Lung (tissue), 16 donors: ENCODE results near the gene TLE5. TPM values are rescaled to one million over a fixed set of nuclear protein-coding genes. Genes with fewer than 3 reads are reported as not detected.
A peak's percentile ranks its signal among the peaks of the same experiment; 100 is the strongest.

Experiments used
- ATAC-seq: fragments of 200-7000 bp; cut with Tn5 transposase; one replicate; pipeline ENCODE4 v1.9.1; 2020; ENCODE audit warnings: moderate number of reproducible peaks; ENCODE audit not compliant: insufficient read depth, low FRiP score
- DNase-seq, 3 donors: peaks; one replicate each; pipeline ENCODE4 v3.0.0-alpha.2; 2013 to 2017
- H3K27ac ChIP-seq, 2 donors: one replicate each; pipeline ENCODE4 v1.5.1; 2013; ENCODE audit warnings: mild to moderate bottlenecking in 2 of 2, moderate library complexity in 2 of 2, control low read depth in 1 of 2, inconsistent platforms in 1 of 2, low read depth in 1 of 2, low read length in 1 of 2
- H3K27me3 ChIP-seq, 3 donors: one replicate each; pipeline ENCODE4 v1.5.1; 2013; ENCODE audit warnings: low read length in 2 of 3; ENCODE audit not compliant: control insufficient read depth in 3 of 3, insufficient read depth in 3 of 3
- H3K36me3 ChIP-seq, 4 donors: one replicate each; pipeline ENCODE4 v1.5.1; 2013; ENCODE audit warnings: low read length in 4 of 4, mild to moderate bottlenecking in 1 of 4, moderate library complexity in 1 of 4; ENCODE audit not compliant: control insufficient read depth in 4 of 4, insufficient read depth in 4 of 4
- H3K4me1 ChIP-seq, 5 donors: one replicate each; pipeline ENCODE4 v1.5.1; 2013; ENCODE audit warnings: low read length in 5 of 5, mild to moderate bottlenecking in 2 of 5, moderate library complexity in 1 of 5; ENCODE audit not compliant: control insufficient read depth in 5 of 5, insufficient read depth in 5 of 5
- H3K4me3 ChIP-seq: one replicate; pipeline ENCODE4 v1.5.1; 2013; ENCODE audit warnings: mild to moderate bottlenecking, control low read depth, moderate library complexity
- H3K9ac ChIP-seq, 2 donors: one replicate each; pipeline ENCODE4 v1.5.1; 2013; ENCODE audit warnings: low read length in 2 of 2, control low read depth in 1 of 2; ENCODE audit not compliant: insufficient read depth in 1 of 2
- H3K9me3 ChIP-seq, 4 donors: one replicate each; pipeline ENCODE4 v1.5.1; 2013; ENCODE audit warnings: low read length in 3 of 4, mild to moderate bottlenecking in 1 of 4, moderate library complexity in 1 of 4; ENCODE audit not compliant: control insufficient read depth in 4 of 4, insufficient read depth in 3 of 4
- WGBS, 2 donors: extraction: QIAGEN DNeasy Blood & Tissue Kit; methylation state at CpG; one replicate each; pipeline ENCODE4 v1.1.7; 2013; 5-methylcytosine and 5-hydroxymethylcytosine counted together
- long read RNA-seq, 5 donors: transcript quantifications; one replicate each; lab custom pipeline, GENCODE V29; 2026
- polyA plus RNA-seq, 2 donors: library from polyadenylated mRNA; stranded (reverse); fragments of 200-250 nt; gene quantifications; one replicate each; pipeline ENCODE4 v1.2.1, GENCODE V29; 2013
- total RNA-seq, 2 donors: library from RNA; depleted of rRNA in 1 of 2; stranded (reverse); fragments of >200 nt in 1 of 2; gene quantifications; one replicate each; pipeline ENCODE4 v1.2.1, GENCODE V29; 2014 to 2021
- TF ChIP-seq, protein P1 (sequence below): IDR thresholded peaks from 2 replicates; pipeline ENCODE4 v1.5.1; 2012; ENCODE audit warnings: mild to moderate bottlenecking; ENCODE audit errors: control extremely low read depth, extremely low read depth
- donor health status: control.
- donor health status: control.
- donor health status: Bipolar disorder and iron deficiency.
- donor health status: healthy.
- donor health status: DM: yes; HTN: yes; CAD: no.

The TLE5 gene
- 100 to 1,000 TPM; 179 to 468 TPM for total RNA-seq
- 100 to 1,000 TPM; 352 to 797 TPM for polyA plus RNA-seq
- long read RNA-seq, donor 1, transcript AES-207 (6 exons, 942 nt) = minor isoform, 16 of 256 reads
- long read RNA-seq, donor 1, transcript AES-205 (2 exons, 367 nt) = minor isoform, 28 of 256 reads
- long read RNA-seq, donor 1, transcript AES-210 (3 exons, 1,100 nt) = minor isoform, 12 of 256 reads
- long read RNA-seq, donor 1, transcript AES-202 (7 exons, 1,608 nt) = major isoform, 157 of 256 reads
- long read RNA-seq, donor 1, partial matches to known transcripts = 27 of 256 reads
- long read RNA-seq, donor 1, other reads (novel, unspliced or antisense) = 10 of 256 reads
- long read RNA-seq, donor 2, transcript AES-205 (2 exons, 367 nt) = minor isoform, 10 of 85 reads
- long read RNA-seq, donor 2, transcript AES-202 (7 exons, 1,608 nt) = major isoform, 57 of 85 reads
- long read RNA-seq, donor 2, partial matches to known transcripts = 8 of 85 reads
- long read RNA-seq, donor 2, other reads (novel, unspliced or antisense) = 0 of 85 reads
- long read RNA-seq, donor 3, transcript AES-205 (2 exons, 367 nt) = minor isoform, 13 of 93 reads
- long read RNA-seq, donor 3, transcript AES-202 (7 exons, 1,608 nt) = major isoform, 52 of 93 reads
- long read RNA-seq, donor 3, transcript AES-210 (3 exons, 1,100 nt) = minor isoform, 6 of 93 reads
- long read RNA-seq, donor 3, transcript AES-207 (6 exons, 942 nt) = minor isoform, 8 of 93 reads
- long read RNA-seq, donor 3, partial matches to known transcripts = 10 of 93 reads
- long read RNA-seq, donor 3, other reads (novel, unspliced or antisense) = 0 of 93 reads
- long read RNA-seq, donor 4, transcript AES-202 (7 exons, 1,608 nt) = major isoform, 55 of 90 reads
- long read RNA-seq, donor 4, transcript AES-205 (2 exons, 367 nt) = minor isoform, 14 of 90 reads
- long read RNA-seq, donor 4, transcript AES-207 (6 exons, 942 nt) = minor isoform, 7 of 90 reads
- long read RNA-seq, donor 4, partial matches to known transcripts = 7 of 90 reads
- long read RNA-seq, donor 4, other reads (novel, unspliced or antisense) = 0 of 90 reads
- long read RNA-seq, donor 5, transcript AES-207 (6 exons, 942 nt) = minor isoform, 19 of 313 reads
- long read RNA-seq, donor 5, transcript AES-210 (3 exons, 1,100 nt) = minor isoform, 8 of 313 reads
- long read RNA-seq, donor 5, transcript AES-202 (7 exons, 1,608 nt) = major isoform, 202 of 313 reads
- long read RNA-seq, donor 5, transcript AES-205 (2 exons, 367 nt) = minor isoform, 32 of 313 reads
- long read RNA-seq, donor 5, partial matches to known transcripts = 29 of 313 reads
- long read RNA-seq, donor 5, other reads (novel, unspliced or antisense) = 9 of 313 reads

DNA sequence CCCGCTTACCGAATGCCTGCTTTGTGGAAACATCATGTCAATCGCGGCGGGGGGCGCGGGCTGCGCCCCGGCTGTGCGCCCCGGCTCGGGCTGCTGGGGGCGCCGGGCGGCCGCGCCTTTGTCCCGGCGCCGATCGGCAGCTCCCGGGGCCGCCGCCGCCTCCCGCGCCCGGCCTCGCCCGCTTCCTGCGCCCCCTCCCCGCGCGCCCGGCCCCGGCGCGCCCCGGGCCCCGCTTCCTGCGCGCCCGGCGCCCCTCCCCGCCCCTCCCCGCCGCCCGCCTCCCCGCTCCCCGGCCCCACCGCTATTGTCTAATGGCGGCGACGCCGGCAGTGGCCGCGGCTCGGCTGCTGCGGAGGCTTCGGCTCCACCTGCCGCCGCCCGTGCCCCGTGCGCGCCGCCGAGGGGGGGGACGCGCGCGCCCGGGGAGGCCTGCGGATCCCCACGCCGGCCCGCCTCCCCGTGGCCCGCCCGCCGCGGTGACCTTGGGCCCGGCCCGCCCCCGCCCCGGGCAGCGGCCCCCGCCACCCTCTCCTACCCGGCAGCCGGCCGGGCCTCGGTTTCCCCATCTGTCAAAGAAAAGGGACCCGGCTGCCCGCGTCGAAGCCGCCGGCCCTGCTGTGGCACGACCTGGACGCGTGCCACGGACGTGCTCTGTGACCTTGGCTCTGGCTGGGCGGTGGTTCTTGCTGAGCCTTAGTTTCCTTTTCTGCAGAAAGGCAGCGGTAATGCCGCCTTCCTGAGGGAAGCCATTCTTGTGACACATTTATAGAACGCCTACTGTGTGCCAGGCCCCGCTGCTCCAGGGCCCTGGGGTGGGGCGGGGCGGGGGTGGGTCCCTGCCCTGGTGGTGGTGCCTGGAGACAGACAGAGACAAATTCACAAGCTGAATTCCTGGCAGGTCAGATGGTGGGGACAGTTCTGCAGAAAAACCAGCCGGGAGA lies at the start of gene TLE5:
TSS of gene TLE5 (minus strand) at position 331 of the 941 bp plus-strand sequence. CDS start at position 36, 295 bp downstream.
- peaks cover 0 to 22% (median 10%) of the 10 kb centered on the region in 5 donors for H3K4me1 ChIP-seq
- H3K9ac ChIP-seq = peak within 1 kb of the TSS in 1 of 2 donors; percentile 11
- DNase-seq = peak; percentile 44 to 72 (median 70)
- H3K27ac ChIP-seq = peak within 1 kb of the TSS; percentile 94 to 98
- peak; percentile 63 for ATAC-seq
- peaks cover 0 to 19% (median 17%) of the 10 kb centered on the region in 4 donors for H3K36me3 ChIP-seq
- H3K4me3 ChIP-seq = peak within 1 kb of the TSS; percentile 77
- no peaks in the 10 kb centered on the region for H3K9me3 ChIP-seq
- no peaks in the 10 kb centered on the region for H3K27me3 ChIP-seq
- TF ChIP-seq, protein P1, sequence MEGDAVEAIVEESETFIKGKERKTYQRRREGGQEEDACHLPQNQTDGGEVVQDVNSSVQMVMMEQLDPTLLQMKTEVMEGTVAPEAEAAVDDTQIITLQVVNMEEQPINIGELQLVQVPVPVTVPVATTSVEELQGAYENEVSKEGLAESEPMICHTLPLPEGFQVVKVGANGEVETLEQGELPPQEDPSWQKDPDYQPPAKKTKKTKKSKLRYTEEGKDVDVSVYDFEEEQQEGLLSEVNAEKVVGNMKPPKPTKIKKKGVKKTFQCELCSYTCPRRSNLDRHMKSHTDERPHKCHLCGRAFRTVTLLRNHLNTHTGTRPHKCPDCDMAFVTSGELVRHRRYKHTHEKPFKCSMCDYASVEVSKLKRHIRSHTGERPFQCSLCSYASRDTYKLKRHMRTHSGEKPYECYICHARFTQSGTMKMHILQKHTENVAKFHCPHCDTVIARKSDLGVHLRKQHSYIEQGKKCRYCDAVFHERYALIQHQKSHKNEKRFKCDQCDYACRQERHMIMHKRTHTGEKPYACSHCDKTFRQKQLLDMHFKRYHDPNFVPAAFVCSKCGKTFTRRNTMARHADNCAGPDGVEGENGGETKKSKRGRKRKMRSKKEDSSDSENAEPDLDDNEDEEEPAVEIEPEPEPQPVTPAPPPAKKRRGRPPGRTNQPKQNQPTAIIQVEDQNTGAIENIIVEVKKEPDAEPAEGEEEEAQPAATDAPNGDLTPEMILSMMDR = no peak
- 1% methylated on average over 42 to 106 of the region's 111 CpGs for WGBS, 2 donors

DNA sequence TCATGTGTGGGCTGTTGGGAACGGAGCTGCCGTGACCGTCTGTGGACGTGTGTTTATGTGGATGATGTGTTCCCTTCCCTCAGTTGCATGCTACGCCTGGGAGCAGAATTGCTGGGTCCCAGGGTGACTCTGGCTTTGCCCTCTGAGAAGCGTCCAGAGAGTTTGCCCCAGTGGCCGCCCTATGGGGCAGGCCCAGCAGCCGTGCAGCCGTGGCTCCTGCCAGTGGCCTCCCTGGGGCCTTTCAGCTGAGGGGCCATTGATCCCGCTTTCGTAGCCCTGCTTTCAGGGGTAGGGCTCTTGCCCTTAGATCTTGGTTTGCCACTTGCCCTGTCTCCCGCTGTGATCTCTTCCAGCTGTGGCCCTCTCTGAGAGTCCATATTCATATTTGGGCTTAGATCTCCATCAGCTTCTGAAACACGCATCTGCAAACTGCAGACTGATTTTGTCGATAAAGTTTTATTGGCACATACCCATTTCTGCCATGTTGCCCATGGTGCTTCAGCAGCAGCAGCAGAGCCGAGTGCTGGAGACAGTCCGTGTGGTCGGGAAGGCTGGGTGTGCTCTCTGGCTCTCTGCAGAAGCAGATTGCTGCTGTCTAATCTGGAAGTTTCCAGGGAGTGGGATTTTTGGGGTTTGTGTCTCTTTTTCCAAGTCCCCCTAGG lies 49.4 kb upstream of the TLE5 start:
- no peak for ATAC-seq
- Histone ChIP-seq H3K9me3 (no peaks in the 10 kb centered on the region), H3K4me3 (no peak overlapping the region), H3K27me3 (no peaks in the 10 kb centered on the region), H3K27ac (no peak overlapping the region), H3K9ac (no peak overlapping the region), H3K36me3 (peaks cover 0 to 37% (median 6%) of the 10 kb centered on the region in 4 donors), H3K4me1 (peaks cover 0 to 3% (median 0%) of the 10 kb centered on the region in 5 donors)
- WGBS, 2 donors = 95 to 97% methylated on average over 17 of the region's 17 CpGs
- DNase-seq = no peak
- TF ChIP-seq, protein P1 = no peak
